Retina (tissue), 1 donor: ENCODE data around the gene FAHD2B.
A peak's percentile ranks its signal among the peaks of the same experiment; 100 is the strongest.
"Not testable (repeated sequence)": the region's sequence is repeated elsewhere in the genome, so short reads cannot be mapped to it uniquely, and the experiment has no call there.

Experiments
- DNase-seq: peaks from one replicate; pipeline ENCODE4 v3.0.0-alpha.2; 2016

Gene FAHD2B, protein sequence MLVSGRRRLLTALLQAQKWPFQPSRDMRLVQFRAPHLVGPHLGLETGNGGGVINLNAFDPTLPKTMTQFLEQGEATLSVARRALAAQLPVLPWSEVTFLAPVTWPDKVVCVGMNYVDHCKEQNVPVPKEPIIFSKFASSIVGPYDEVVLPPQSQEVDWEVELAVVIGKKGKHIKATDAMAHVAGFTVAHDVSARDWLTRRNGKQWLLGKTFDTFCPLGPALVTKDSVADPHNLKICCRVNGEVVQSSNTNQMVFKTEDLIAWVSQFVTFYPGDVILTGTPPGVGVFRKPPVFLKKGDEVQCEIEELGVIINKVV

DNA sequence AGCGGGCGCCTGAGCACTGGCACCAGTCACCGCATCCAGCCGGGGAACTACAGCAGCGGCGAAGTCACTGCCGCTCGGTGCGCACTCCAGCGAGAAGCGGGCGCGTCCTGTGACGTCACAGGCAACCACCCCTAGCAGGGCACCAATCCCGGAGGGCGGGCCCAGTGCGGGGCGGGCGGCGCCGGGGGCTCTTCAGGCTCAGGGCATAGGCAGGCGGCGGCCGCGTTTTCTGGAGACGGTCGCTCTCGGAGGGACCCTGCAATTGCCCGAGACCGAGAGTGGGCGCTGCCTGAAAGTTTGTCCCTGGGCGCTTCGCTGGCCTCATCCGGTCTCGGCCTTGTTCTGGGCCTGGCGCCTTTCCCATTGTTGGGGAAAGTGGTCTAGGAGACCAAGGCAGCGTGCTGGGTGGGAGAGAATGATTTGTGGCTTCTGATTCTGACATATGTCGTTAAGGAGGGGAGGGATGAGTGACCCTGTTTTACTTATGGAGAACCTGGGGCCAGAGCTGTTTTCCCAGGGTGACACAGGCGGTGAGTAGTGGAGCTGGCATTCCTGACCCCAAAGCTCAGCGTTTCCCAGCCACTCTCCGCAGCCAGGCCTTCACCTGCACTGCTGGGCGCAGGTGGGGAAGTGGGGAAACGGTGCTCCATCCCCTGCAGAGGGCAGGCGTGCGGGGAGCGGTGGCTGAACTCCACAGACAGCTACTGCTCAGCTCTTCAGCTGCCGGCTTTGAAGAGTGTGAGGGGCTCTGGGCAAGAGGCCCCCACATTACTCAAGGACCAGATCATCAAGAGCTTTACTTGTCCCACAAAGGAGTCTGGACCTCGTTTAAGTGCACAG, at the start of gene FAHD2B:
TSS of gene FAHD2B (minus strand) at position 111 of the 840 bp plus-strand sequence. CDS start 3,176 bp downstream, outside the sequence.
- DNase-seq, result peak; percentile 75

DNA sequence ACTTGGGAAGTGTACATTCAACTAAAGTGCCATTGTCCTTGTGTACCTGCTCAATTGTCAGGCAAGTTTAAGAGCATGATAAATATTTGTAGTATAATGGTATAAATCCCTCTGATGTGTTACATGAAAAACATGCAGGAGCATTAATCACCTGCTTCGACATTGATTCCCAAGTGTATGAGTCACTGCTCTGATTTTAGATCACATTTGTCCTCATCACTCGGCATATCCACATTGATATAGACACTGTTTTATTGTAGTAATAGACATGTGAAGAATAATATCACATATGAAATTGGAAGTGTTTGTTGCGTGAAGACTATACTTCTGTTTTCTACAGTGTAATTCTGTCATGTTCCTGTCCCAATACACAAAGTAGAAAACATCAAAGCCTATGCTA, 49.3 kb upstream of the FAHD2B start:
- DNase-seq, result not testable (repeated sequence)

DNA sequence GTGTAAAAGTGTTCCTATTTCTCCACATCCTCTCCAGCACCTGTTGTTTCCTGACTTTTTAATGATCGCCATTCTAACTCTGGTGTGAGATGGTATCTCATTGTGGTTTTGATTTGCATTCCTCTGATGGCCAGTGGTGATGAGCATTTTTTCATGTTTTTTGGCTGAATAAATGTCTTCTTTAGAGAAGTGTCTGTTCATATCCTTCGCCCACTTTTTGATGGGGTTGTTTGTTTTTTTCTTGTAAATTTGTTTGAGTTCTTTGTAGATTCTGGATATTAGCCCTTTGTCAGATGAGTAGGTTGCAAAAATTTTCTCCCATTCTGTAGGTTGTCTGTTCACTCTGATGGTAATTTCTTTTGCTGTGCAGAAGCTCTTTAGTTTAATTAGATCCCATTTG, 34.4 kb upstream of the FAHD2B start:
- DNase-seq, result not testable (repeated sequence)

DNA sequence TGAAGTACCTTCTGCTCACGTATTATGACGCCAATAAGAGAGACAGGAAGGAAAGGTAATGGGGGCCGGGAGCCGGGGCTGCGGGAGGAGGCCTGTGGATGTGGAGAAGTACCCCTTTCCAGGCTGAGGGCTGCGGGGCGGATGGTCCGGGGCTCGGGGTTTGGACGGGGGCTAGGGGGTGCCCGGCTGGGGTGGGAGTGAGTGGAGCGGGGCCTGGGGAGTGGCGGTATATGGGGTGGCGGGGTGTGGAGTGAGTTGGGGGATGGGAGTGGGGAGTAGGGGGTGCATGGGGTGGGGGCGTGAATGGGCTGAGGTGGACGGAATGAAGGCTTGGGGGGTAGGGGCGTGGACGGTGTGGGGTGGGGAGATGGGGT, 19.2 kb upstream of the FAHD2B start:
- not testable (repeated sequence) for DNase-seq

DNA sequence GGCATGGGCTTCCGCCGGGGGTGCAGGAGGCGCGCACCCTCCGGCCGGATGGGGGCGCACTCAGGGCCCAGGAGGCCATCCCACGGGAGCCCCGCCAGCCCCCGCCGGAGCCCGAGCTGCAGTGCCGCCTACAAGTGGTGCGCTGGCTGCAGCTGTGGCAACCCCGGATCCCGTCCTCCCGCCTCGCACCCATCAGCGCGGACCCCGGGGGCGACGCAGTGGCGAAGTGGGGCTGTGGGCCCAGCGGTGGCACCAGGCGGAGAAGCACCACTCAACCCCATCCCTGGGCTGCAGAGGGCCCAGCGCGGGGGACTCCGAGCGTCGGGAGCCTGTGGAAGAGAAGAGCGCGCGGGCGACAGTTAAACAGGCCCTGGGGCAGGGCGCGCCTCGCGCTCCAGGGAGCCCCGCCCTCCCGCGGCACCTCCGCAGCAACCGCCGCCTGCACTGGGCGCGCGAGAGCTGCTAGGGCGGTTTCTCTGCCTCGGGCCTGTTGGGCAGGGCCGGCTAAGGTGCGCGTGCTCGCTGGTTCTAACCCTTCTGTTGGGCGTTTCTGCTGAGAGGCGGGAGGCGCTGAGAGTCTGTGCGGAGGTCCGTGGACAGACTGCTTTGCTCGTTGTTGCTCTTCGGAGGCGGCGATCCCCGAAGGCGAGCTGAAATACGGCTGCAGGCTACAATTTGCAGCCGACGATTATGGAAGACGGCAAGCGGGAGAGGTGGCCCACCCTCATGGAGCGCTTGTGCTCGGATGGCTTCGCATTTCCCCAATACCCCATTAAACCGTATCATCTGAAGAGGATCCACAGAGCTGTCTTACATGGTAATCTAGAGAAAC, 18.6 kb upstream of the FAHD2B start, which contains the start of gene ANKRD36:
TSS of gene ANKRD36 (plus strand) at position 104 of the 832 bp plus-strand sequence. CDS start at position 691, 587 bp downstream.
- DNase-seq, result peak; percentile 96

DNA sequence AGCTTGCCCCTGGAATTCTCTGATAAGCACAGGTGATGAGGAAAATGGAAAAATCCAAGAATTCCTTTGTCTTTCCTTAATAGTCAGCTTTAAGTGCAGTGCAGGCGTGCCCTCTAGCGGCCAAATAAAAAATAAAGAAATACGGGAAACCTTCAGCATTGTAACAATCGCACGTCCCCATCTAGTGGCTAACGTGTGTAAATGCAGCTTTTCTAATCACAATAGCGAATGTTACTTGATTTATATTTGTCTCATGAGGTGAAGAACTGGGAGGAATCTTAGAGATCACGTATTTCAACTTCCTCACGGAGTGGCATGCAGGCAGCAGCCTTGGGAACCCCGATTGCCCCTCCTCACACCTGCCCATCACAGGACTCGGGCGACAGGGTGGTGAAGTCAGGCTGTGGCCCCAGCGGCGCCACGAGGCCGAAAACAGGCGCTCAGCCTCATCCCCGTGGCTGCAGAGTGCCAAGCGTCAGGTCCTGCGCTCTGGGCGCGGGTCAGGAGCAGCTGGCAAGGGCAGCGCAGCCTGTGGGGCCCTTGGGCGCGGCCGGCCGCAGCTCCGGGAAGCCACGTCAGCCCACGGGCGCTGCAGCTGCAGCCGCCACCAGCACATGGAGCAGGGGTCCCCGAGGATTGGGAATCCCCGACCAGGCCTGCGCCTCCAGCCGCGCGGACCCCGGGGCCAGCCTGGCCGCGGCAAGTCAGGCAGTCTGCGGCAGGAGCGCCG, 17.8 kb upstream of the FAHD2B start:
- DNase-seq, result peak; percentile 91

DNA sequence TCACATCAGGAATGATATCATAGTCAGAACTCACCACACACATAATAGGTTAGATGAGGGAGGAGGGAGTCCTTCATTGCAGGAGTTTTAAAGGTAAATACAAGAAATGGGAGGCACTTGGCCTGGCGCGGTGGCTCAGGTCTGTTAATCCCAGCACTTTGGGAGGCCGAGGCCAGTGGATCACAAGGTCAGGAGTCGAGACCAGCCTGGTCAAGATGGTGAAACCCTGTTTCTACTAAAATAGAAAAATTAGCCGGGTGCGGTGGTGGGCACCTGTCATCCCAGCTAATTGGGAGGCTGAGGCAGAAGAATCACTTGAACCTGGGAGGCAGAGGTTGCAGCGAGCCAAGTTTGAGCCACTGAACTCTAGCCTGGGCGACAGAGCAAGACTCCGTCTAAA, 16.6 kb upstream of the FAHD2B start:
- not testable (repeated sequence) for DNase-seq

DNA sequence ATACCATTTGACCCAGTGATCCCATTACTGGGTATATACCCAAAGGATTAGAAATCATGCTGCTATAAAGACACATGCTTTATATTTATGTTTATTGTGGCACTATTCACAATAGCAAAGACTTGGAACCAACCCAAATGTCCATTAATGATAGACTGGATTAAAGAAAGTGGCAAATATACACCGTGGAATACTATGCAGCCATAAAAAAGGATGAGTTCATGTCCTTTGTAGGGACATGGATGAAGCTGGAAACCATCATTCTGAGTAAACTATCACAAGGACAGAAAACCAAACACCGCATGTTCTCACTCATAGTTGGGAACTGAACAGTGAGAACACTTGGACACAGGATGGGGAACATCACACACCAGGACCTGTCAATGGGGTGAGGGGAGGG, 12.2 kb upstream of the FAHD2B start:
- not testable (repeated sequence) for DNase-seq

DNA sequence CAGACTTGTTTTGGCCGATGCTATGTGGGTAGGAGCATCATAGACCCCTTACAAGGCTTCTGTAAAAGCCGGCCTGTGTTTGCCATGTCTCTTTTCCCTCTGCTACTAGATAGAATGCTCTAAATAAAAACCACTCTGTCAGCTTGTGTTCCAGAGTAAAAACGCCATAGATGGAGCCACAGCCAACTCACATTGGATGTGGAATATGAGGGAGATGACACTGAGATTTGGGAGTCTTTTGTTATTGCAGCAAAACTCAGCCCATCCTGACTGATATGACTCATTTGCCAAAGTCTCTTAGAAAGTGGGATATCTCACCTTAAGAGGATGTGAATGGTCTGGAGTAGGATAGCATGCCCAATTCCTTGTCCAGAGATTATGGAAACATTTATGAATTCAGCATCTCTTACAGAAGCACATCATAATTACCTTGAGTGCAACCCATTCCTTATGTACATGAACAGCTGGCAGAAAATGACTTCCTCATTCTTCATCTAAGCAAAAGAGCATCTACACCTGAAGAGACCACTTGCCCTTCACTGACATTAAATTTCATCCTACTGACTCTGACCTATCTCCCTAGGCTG, 4.2 kb upstream of the FAHD2B start:
- not testable (repeated sequence) for DNase-seq

DNA sequence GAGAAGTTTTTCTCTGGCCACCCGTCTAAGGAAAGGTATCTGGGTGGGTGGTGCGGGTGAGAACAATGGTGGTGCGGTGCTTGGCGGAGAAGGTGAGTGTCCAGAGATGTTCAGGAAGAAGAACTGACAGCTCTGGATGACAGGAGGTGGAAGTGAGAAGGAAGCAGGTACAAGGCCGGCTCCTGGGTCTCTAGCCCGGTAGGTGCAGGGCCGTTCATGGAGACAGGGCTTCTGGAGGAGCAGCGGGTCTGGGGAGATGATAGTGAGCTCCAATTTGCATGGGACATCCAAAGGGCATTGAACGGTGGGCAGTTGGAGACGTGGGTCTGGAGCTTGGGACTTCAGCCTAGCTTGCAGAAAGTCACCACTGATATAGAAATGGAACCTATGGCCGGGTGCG, 979 bp upstream of the FAHD2B start:
- DNase-seq, result peak; percentile 8

DNA sequence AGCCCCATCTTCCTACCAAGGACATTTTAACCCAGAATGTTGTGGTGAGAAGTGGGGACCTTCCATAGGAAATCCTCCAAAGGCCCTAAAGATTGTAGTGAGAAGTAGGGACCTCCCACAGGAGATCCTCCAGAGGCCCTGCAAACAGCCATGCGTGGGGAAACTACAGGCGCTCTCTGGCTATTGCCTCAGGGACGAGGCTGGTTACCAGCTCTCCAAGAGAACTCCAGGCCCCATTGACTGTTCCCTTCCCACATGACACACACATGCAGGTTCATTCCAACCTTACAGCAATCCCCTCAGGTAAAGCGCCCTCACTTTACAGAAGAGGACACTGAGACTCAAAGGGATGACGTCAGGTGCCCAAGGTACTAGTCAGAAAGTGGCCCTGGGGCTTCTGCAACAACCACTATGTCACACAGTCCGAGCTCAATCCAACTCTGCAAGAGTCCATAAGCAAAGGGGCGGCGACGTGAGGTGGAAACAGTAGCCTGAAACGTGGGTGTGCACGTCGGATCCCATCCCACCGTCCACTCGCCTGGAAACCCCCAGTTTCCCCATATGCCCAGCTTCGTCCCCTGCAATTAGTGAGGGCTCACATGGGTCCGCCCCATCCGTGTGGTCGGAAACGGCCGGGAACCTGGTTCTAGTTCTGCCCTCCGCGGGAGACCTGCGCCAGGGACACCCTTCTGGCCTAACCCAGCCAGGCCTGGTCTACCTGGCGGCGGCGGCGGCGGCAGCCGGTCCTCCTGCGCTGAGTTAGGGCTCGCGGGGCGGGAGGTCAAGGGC, 505 bp downstream of the FAHD2B start:
- peak; percentile 25 for DNase-seq

DNA sequence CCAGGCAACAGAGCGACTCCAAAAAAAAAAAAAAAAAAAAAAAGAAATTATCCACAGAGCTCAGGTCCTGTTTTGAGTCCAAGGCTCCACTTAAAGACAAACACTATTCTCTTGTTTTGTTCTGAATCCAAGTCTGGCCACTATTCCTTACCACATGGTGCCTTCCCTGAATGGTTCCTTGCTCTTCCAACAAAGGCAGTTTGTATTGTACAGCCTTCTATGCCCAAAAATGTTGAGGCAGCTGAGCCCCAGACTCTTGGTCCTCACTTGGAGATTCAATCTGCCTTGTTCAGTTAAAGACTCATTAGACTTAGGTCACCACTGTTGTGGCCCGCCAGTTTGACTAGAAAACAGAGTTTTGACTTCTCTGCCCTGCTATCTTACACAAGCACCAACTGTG, 1.7 kb downstream of the FAHD2B start:
- not testable (repeated sequence) for DNase-seq

DNA sequence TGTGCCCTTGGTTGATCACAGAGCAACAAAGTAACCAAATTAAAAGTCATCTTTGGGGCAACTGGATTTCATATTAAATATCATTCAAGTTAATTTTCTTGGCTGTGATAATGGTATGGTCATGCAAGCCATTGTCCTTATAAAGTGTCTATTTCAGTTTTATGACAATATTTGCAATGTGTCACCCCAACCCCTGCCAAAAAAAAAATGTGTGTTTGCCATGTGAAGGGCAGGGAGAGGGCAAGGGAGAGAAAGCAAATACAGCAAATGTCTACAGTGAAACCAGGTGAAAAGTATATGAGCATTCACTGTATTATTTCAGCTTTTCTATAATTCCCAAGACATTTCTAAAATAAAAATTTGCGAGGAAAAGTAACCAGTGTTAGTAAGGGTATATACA, 6.0 kb downstream of the FAHD2B start:
- DNase-seq, result not testable (repeated sequence)

DNA sequence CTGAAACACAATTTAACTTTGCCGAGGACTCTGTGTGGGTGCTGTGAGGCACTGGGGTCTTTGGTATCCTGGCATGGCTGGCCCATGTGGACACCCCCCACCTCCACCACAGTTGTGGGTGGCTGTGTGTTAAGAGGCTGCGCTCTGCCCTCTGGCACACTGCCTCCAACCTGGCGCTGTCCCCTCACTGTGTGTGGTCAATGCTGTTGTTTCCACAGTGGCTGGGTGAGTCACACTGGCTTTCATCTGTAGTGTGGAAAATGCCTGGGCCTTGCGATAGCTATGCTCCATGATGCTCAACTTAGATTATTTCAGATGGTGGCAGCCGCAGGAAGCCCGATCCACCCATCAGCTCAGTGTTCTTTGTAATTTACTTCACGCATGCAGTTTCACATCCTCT, 9.6 kb downstream of the FAHD2B start:
- DNase-seq, result not testable (repeated sequence)

DNA sequence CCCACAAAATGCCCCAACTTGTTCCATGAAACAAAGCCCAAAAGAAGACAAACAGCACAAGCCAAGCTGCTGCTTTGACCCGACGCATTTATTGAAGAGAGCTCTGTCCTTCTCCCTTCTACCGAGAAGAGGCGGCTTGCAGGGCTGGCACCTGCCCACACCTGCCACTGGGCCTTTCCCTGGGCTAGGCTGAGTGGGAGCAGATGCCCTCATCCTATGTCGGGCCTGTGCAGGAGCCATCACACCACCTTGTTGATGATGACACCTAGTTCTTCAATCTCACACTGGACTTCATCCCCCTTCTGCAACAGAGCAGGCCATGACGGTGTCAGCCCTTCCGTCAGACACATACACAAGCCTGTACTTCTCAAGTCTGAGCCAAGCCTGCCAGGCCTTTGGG, 11.2 kb downstream of the FAHD2B start:
- DNase-seq, result not testable (repeated sequence)

DNA sequence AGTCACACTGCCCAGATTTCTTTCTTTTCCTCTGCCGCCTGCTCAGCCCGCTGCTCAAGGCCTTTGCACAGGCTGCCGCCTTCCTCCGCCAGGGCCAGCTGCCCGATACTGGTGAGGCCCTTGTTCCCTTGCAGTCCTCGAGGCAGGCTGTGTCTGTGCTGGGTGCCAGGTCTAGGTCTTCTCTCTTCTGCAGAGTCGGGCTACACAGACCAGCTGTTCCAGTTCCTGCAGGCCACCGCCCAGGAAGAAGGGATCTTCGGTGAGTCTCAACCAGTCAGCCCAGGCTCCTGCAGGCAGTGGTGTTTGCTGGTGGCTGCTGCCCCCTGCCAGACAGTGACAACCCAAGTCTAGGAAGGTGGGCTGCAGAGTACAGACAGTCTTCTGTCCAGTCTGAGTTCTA, 12.5 kb downstream of the FAHD2B start:
- DNase-seq, result peak; percentile 20

DNA sequence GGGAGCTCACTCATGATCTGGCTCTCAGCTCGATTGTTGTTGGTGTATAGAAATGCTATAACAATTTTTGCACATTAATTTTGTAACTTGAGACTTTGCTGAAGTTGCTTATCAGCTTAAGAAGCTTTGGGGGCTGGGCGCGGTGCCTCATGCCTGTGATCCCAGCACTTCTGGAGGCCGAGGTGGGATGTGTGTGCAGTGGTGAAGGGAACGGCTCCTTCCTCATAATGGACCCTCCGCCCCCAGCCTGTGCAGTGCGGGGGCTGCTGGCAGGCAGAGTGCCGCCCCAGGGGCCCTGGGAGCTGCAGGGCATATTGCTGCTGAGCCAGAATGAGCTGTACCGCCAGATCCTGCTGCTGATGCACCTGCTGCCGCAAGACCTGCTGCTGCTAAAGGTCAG, 13.8 kb downstream of the FAHD2B start:
- DNase-seq, result peak; percentile 10

DNA sequence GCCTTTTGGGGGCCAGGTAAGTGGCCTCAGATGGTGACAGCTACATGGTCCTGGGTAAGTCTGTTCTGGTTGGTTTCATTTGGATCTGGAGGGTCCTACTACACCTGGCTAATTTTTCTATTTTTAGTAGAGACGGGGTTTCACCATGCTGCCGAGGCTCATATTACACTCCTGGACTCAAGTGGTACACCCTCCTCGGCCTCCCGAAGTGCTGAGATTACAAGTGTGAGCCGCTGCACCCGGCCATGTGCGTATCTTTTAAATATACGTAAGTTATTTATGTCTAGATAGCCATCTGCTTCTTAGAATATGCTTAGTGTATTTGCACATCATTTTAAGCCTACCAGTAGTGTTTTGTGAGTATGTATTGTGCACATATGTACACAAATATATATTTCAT, 17.5 kb downstream of the FAHD2B start:
- DNase-seq, result not testable (repeated sequence)

DNA sequence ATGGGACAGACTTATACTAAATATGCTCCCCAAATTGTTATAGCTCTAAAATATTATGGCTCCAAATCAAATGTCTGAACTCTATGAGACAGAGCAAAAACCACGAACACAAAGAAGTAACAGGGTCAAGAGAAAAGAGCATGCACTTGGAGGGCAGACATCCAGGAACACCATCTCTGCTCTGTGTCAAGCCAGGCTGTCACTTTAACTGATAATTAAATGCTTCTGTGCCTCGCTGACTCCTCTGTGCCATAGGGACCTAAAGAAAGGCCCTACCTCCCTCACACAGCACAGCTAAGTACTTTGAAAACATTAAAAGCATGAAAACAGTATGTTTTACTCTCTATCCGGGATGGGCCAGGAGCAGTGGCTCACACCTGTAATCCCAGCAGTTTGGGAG, 23.8 kb downstream of the FAHD2B start:
- DNase-seq, result not testable (repeated sequence)

DNA sequence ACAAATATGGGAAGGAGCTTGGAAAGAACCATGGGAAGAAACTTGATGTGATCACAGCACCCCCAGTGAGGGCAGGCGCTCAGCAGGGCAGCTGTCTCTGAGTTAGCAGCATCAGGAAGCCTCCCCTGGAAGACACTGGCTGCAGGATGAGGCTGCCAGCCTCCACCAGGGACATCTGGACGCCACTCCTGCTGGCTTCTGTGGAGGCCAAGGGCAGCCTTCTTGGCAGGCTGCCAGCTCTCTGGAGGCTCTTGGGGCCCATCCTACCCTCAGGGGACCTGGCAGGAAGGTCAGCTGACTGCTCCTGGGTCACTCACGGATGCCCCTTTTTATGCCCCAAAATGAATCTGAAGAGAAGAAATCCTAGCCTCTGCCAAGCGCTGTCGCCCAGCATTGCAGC, 26.0 kb downstream of the FAHD2B start:
- DNase-seq, result not testable (repeated sequence)

DNA sequence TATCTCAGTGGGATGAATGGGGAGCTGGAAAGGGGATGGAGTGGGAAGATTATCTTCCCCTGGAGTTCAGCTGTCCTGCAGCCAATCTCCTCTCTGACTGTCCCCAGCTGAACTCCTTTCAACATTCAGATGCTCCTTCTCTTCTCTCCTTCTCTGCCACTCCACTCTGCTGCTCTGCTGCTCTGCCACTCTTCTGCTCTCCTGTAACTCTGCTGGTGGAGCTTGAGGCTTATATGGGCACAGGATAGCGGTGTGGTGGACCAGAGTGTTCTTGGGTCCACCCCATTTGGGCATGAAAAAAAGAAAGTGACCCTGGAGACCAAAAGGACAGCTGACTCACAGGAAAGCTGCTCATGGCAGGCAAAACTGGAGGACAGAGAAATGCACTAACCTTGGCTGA, 26.6 kb downstream of the FAHD2B start:
- DNase-seq, result no peak
